Measurements from ENCODE around the gene ZKSCAN5.
"Not testable (repeated sequence)": the region's sequence is repeated elsewhere in the genome, so short reads cannot be mapped to it uniquely, and the experiment has no call there.

- TF ChIP-seq CTCF (IDR thresholded peaks at IDR 0.05); EZH2 (IDR thresholded peaks at IDR 0.05; ENCODE audit: borderline replicate concordance, insufficient read depth, low read depth, low read length, poor library complexity, severe bottlenecking): not testable (repeated sequence)
Observed at GRCh38 chr7:99549545-99549944, 45.1 kb downstream of the ZKSCAN5 start.

All from B cell (primary cell).